RWPE2 (cell line): Measurements from ENCODE around the gene EFHD2.

Source experiments
- ATAC-seq: fragments of 200-7000 bp; cut with Tn5 transposase; 3 replicates; pipeline ENCODE4 v1.9.1; 2021; ENCODE audit warnings: low read depth
- DNase-seq: peaks from one replicate; pipeline ENCODE4 v3.0.0-alpha.2; 2020; ENCODE audit warnings: low spot score
- H3K27ac ChIP-seq: fragments of 450-650 bp; 2 replicates; pipeline ENCODE4 v1.5.1; 2017; ENCODE audit warnings: mild to moderate bottlenecking; ENCODE audit not compliant: poor library complexity, severe bottlenecking
- H3K27me3 ChIP-seq: fragments of 250-450 bp; sonication (Bioruptor Pico); 2 replicates; pipeline ENCODE4 v1.5.1; 2021; ENCODE audit warnings: mild to moderate bottlenecking, moderate library complexity; ENCODE audit not compliant: insufficient read depth, poor library complexity, severe bottlenecking
- H3K36me3 ChIP-seq: fragments of 250-450 bp; sonication (Bioruptor Pico); 2 replicates; pipeline ENCODE4 v1.5.1; 2020; ENCODE audit warnings: low read depth, mild to moderate bottlenecking, moderate library complexity
- H3K4me1 ChIP-seq: fragments of 250-450 bp; sonication (Bioruptor Pico); 2 replicates; pipeline ENCODE4 v1.5.1; 2021; ENCODE audit warnings: mild to moderate bottlenecking, moderate library complexity; ENCODE audit not compliant: insufficient read depth, poor library complexity, severe bottlenecking
- H3K4me3 ChIP-seq: fragments of 250-450 bp; sonication (Bioruptor Pico); 2 replicates; pipeline ENCODE4 v1.5.1; 2021; ENCODE audit warnings: mild to moderate bottlenecking, moderate library complexity; ENCODE audit not compliant: severe bottlenecking
- H3K9me3 ChIP-seq: fragments of 250-450 bp; sonication (Bioruptor Pico); 2 replicates; pipeline ENCODE4 v1.5.1; 2021; ENCODE audit warnings: mild to moderate bottlenecking, moderate library complexity; ENCODE audit not compliant: severe bottlenecking
- CTCF ChIP-seq: fragments of 450-650 bp; IDR thresholded peaks from one replicate; pipeline ENCODE4 v1.5.1; 2017; ENCODE audit warnings: mild to moderate bottlenecking, moderate library complexity; ENCODE audit not compliant: poor library complexity, severe bottlenecking

EFHD2 gene

GRCh38 chr1:15439325-15439724, 29.6 kb downstream of the EFHD2 start:
- Histone ChIP-seq H3K36me3 (no peaks in the 10 kb centered on the region), H3K4me3 (no peak overlapping the region), H3K27ac (no peak overlapping the region), H3K4me1 (no peaks in the 10 kb centered on the region), H3K9me3 (no peaks in the 10 kb centered on the region), H3K27me3 (no peaks in the 10 kb centered on the region)
- no peak for ATAC-seq
- no peak for DNase-seq
- no peak for TF ChIP-seq CTCF

DNA sequence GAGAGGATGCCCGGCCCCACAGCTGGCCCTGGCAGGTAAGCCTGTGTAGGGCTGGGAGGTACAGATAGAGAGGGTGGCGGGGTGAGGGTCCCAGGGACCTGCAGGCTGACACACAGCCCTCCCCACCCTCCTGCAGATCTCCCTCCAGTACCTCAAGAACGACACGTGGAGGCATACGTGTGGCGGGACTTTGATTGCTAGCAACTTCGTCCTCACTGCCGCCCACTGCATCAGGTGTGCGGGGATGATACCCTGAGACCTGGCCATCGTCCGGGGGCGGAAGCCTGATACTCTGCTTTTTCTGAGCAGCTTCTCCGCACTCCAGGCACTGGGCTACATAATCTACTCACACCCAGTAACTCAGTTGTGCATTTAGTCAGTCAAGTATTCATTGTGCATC, 30.7 kb downstream of the EFHD2 start:
- no peaks in the 10 kb centered on the region for H3K36me3 ChIP-seq
- H3K27ac ChIP-seq, result no peak overlapping the region
- no peak for TF ChIP-seq CTCF
- no peak for DNase-seq
- no peak for ATAC-seq
- no peak overlapping the region for H3K4me3 ChIP-seq
- no peaks in the 10 kb centered on the region for H3K4me1 ChIP-seq
- no peaks in the 10 kb centered on the region for H3K27me3 ChIP-seq
- H3K9me3 ChIP-seq, result no peaks in the 10 kb centered on the region

DNA sequence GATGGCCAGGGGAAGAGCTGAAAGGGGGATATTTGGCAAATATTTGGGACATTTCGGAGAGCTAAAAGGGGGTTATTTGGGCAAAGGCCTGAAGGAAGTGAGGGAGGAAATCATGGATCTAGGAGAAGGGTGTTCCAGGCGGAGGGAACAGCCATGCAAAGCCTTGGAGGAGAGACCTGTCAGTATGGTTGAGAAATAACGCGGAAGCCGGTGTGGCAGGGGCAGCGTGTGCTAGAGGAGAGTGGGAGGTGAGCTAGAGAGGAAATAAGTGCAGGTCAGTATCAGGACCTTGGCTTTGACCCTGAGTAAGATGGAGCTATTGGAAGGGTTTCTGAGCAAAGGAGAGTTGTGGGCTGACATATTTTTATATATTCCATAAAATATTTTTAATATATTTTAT, 31.6 kb downstream of the EFHD2 start:
- H3K27ac ChIP-seq, result no peak overlapping the region
- no peak for DNase-seq
- no peak for ATAC-seq
- no peaks in the 10 kb centered on the region for H3K36me3 ChIP-seq
- no peak overlapping the region for H3K4me3 ChIP-seq
- TF ChIP-seq CTCF, result no peak
- H3K4me1 ChIP-seq, result no peaks in the 10 kb centered on the region
- H3K27me3 ChIP-seq, result no peaks in the 10 kb centered on the region
- no peaks in the 10 kb centered on the region for H3K9me3 ChIP-seq

DNA sequence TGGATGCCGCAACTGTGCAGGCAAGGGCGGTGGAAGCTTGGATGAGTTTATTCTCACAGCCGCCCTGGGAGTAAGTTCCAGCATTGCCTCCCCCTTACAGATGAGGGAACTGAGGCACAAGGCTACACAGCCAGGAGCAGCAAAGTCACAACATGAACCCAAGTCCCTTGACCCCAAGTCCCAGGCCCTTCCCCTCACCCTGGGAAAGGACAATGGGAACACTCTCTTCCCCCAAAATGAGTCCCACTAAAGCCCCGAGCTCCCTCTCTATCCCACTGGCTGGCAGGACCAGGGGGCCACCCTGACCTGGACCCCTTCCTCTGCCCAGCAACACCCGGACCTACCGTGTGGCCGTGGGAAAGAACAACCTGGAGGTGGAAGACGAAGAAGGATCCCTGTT, 32.4 kb downstream of the EFHD2 start:
- no peak for TF ChIP-seq CTCF
- Histone ChIP-seq H3K4me3 (no peak overlapping the region), H3K27ac (no peak overlapping the region), H3K27me3 (no peaks in the 10 kb centered on the region), H3K9me3 (no peaks in the 10 kb centered on the region), H3K4me1 (no peaks in the 10 kb centered on the region), H3K36me3 (no peaks in the 10 kb centered on the region)
- DNase-seq, result no peak
- ATAC-seq, result no peak

- Histone ChIP-seq H3K4me3 (no peak overlapping the region), H3K27me3 (no peaks in the 10 kb centered on the region), H3K36me3 (no peaks in the 10 kb centered on the region), H3K4me1 (no peaks in the 10 kb centered on the region), H3K27ac (no peak overlapping the region), H3K9me3 (no peaks in the 10 kb centered on the region)
- no peak for TF ChIP-seq CTCF
- ATAC-seq (no peak), DNase-seq (no peak)
Measured at GRCh38 chr1:15442759-15443158, 33.1 kb downstream of the EFHD2 start.
